NCI-H345 (cell line): ENCODE data around the gene COL6A3.
"Not testable (repeated sequence)": the region's sequence is repeated elsewhere in the genome, so short reads cannot be mapped to it uniquely, and the experiment has no call there.

Experiments
- DNase-seq: peaks from one replicate; lab custom pipeline; 2025; lab: John Stamatoyannopoulos, UW

COL6A3 gene

GRCh38 chr2:237412646-237412987, 1.3 kb downstream of the COL6A3 start:
- DNase-seq, result no peak

GRCh38 chr2:237411683-237412423, 2.1 kb downstream of the COL6A3 start:
- no peak for DNase-seq

DNA sequence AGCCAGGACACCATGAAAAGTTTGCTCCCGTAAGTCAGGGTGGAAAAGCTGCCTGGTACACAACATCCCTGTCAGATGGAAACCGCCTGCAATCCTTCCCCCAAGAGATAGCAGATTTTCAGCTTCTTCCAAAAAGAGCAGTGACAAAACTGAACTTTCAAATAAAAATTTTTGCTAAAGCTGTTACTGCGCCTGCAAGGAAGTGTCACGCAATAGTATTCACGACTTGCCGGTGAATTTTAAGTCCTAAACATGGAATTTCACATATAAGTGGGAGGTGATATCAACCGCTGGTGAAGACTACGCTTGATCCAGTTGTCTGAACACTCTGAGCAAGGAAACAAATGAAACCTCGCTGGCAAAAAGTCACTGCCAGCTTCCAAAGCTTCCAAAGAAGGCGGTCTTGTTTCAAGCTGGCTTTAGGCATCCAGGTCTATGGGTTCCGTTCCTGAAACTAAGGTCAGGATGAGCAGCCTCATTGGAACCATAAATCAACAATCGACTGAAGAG, 2.8 kb downstream of the COL6A3 start:
- no peak for DNase-seq

DNA sequence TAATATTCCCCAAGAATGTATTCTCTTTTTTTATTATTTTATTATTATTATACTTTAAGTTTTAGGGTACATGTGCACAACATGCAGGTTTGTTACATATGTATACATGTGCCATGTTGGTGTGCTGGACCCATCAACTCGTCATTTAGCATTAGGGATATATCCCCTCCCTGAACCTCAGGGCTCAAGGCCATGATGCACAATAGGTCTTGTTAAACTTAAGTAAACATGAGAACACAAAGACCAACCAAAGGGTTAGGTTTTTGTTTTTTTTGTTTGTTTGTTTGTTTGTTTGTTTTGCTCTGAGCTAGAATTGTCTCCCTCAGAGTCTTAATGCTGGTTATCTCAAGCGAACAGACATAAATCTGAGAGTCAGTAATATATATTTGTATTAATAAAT, 4.7 kb downstream of the COL6A3 start:
- not testable (repeated sequence) for DNase-seq

- no peak for DNase-seq
These were observed 5.5 kb downstream of the COL6A3 start for GRCh38 chr2:237408335-237409000.

DNA sequence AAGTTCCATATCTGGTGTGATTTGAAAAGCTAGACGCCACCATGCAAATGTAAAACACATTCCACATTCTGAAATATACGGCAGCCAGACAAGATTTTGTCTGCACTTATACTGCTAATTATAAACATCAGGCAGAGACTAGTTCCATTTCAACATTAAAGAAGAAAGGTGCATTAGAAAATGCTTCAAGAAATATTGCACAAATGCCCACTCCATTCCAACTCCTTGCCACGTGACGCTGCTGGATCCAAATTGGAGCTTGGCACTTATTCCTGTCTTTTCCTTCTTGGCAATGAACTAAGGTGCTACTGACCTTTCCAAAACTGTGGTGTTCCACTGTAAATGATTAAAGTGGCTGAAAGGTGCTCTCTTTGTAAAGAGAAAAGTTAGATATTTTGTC, 6.3 kb downstream of the COL6A3 start:
- no peak for DNase-seq

GRCh38 chr2:237406371-237406895, 7.5 kb downstream of the COL6A3 start:
- DNase-seq, result no peak

DNA sequence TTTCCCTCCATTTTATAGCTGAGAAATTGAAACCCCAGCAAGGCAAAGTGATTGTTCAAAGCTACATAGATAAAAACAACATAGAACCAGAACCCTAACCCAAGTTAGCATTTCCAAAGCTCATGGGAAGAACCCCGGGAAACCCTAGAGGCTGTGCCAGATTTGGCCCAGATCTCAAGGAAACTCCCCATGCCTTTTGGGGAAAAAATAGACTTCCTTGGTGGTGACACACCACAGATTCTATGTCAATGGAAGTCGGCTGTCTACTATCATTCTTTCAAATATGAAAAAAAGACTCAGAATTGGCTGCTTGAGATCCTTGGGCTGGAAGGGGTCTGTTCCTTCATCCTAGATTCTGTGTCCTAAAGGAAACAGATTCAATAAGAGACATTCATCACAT, 8.4 kb downstream of the COL6A3 start:
- no peak for DNase-seq

DNA sequence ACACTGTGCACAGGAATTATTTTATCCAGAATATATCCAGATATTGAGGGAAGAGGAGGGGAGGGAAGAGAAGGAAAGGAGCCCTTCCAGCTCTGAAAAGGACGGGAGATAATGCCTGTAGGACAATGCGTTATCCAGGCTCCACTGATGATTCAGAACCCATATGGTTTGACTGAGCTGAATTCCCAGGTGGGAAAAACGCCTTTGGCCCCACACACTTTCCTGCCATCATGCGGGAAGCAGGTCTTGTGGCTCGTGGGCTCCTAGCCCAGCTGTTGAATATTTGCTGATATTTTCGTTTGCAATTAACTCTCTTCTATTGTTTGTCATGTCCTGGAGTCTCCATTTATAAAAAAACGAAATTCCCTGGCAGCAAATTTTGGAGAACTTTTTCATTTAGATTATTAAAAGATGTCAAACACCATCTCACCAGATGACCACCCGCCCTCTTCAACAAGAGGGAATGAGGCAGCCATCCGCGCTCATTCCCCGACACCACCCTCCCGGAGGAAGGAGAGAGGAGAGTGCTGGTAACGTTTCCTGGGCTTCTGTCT, 8.9 kb downstream of the COL6A3 start:
- DNase-seq, result no peak

DNA sequence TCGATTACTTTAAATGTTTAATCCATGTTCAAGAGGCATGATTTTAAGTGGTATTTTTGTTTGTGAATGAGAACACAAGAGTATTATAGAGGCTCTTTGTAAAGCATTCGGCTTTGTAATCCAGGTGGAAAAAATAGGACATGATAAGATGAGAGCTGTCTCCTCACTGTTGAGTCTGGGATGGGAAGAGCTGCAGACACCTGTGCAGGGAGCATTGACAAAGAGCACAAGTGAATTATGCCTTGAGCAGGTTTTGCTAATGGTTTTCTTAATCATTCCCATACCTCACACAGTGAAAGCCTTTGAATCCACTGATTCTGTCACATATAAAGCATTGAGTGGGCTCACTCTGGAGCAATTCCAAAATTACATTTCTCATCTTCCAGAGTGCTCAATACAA, 9.6 kb downstream of the COL6A3 start:
- peak; percentile 7 for DNase-seq

GRCh38 chr2:237403024-237403882, 10.7 kb downstream of the COL6A3 start:
- DNase-seq, result no peak

GRCh38 chr2:237400199-237400598, 13.8 kb downstream of the COL6A3 start:
- DNase-seq, result no peak

DNA sequence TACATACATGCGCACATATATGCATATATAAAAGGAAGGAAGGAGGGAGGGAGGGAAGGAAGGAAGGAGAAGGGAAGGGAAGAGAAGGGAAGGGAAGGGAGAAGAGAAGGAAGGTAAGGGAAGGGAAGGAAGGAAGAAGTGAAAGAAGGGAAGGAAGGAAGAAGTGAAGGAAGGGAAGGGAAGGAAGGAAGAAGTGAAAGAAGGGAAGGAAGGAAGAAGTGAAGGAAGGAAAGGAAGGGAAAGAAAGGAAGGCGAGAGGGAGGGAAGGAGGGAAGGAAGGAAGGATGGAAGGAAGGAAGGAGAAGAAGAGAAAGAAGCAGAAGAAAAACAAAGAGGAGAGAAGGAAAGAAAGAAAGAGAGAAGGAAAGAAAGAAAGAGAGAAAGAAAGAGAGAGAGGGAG, 16.9 kb downstream of the COL6A3 start:
- no peak for DNase-seq

DNA sequence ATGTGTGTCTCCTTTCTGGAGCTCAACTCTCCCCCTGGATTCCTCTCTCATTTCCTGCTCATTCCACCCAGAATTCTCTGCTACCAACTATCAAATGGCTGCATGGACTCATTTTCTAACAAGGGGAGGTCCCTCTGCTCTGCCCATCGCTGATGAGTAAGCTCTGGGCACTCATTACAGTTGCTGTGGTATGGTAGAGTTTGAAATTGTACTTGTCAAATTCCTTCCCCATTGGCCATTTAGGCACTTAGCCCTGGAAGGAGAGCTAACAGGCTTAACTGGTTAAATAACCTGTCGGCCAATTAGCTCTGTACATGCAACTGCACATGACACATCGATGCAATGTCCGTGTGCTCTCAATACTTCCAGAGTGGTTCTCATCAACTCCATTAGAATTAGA, 20.4 kb downstream of the COL6A3 start:
- no peak for DNase-seq

DNA sequence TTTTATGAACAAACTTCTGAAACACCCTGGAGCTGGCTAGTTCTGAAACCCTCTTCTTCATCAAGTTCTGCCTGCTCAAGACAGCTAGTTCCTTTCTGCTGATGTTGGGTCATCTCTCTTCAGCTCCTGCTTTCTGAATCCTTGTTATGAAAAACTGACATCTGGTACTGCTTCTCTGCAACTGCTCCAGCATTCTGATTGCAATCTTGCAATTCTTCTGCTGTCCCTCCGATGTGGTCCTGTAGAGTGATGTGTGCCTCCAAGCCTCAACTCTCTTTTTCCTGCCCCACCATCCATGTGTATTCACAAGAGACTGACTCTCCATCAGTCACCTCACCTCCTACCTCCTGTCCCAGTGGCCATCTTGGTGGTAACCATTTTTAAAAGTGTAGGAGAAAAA, 21.8 kb downstream of the COL6A3 start:
- no peak for DNase-seq

GRCh38 chr2:237391140-237391539, 22.8 kb downstream of the COL6A3 start:
- DNase-seq, result no peak

- no peak for DNase-seq
These were observed 23.7 kb downstream of the COL6A3 start for GRCh38 chr2:237390235-237390634.

- DNase-seq, result no peak
These were observed 24.1 kb downstream of the COL6A3 start for GRCh38 chr2:237389831-237390230.

GRCh38 chr2:237388036-237388435, 25.9 kb downstream of the COL6A3 start:
- no peak for DNase-seq

GRCh38 chr2:237384672-237385020, 29.3 kb downstream of the COL6A3 start:
- DNase-seq, result no peak

GRCh38 chr2:237383991-237384671, 29.8 kb downstream of the COL6A3 start:
- DNase-seq, result no peak

DNA sequence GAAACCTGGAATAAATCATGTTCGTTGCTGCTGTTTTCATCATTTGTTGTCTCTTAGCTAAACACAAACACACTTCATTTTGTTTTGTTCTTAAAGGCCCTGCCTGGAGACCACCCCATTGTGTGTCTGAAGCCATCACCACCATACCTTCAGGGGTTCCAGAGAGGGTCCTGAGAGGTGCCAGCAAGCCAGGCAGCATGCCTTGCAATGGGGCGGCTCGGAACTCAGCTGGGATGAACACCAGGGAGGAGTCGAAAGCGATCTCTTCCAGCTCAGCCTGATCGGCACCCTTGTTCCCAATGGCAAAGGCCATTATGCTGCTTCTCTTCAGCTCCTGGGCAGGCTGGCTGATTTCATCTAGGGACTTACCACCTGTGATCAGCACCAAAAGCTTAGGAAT, 33.2 kb downstream of the COL6A3 start:
- no peak for DNase-seq
